Osteoblast (primary cell): ENCODE results near the gene CALR. TPM values are rescaled to one million over a fixed set of nuclear protein-coding genes. Genes with fewer than 3 reads are reported as not detected.

ENCODE experiments used
- DNase-seq: peaks from one replicate; pipeline ENCODE4 v3.0.0; 2011; ENCODE audit warnings: low spot score, mixed read lengths; ENCODE audit not compliant: insufficient read length; ENCODE audit errors: missing footprints
- H2AFZ ChIP-seq: 2 replicates; pipeline ENCODE4 v1.6.0; 2011; ENCODE audit warnings: mild to moderate bottlenecking, low read length
- H3K27ac ChIP-seq: 2 replicates; pipeline ENCODE4 v1.5.1; 2011; ENCODE audit warnings: mild to moderate bottlenecking, low read depth, low read length, moderate library complexity
- H3K27me3 ChIP-seq: 2 replicates; pipeline ENCODE4 v1.6.0; 2012; ENCODE audit warnings: mild to moderate bottlenecking, control low read depth, inconsistent platforms, low read length, moderate library complexity; ENCODE audit not compliant: insufficient read depth
- H3K36me3 ChIP-seq: 2 replicates; pipeline ENCODE4 v1.5.1; 2011; ENCODE audit warnings: mild to moderate bottlenecking, low read length, control low read depth, moderate library complexity; ENCODE audit not compliant: insufficient read depth
- H3K4me1 ChIP-seq: 2 replicates; pipeline ENCODE4 v1.5.1; 2011; ENCODE audit warnings: mild to moderate bottlenecking, low read length, control low read depth, moderate library complexity; ENCODE audit not compliant: insufficient read depth
- H3K4me2 ChIP-seq: 2 replicates; pipeline ENCODE4 v1.6.0; 2011; ENCODE audit warnings: mild to moderate bottlenecking, low read length; ENCODE audit not compliant: insufficient read depth
- H3K4me3 ChIP-seq: fragments of 200-600 bp; sonication (generic); 3 replicates; pipeline ENCODE4 v1.5.1; 2012; ENCODE audit warnings: mild to moderate bottlenecking, low read length, inconsistent platforms; ENCODE audit not compliant: insufficient read depth
- H3K79me2 ChIP-seq: 2 replicates; pipeline ENCODE4 v1.6.0; 2012; ENCODE audit warnings: mild to moderate bottlenecking, low read length, control low read depth, inconsistent platforms; ENCODE audit not compliant: insufficient read depth
- H3K9me3 ChIP-seq: 2 replicates; pipeline ENCODE4 v1.5.1; 2011; ENCODE audit warnings: low read depth, low read length, control low read depth
- H4K20me1 ChIP-seq: 2 replicates; pipeline ENCODE4 v1.6.0; 2012; ENCODE audit warnings: mild to moderate bottlenecking, low read length, control low read depth; ENCODE audit not compliant: insufficient read depth
- total RNA-seq: library from RNA; depleted of rRNA; stranded (reverse); fragments of >200 nt; gene quantifications from 2 replicates; pipeline ENCODE4 v1.2.3, GENCODE V29; 2012
- TF ChIP-seq, protein P1 (sequence below): IDR thresholded peaks from 2 replicates; pipeline ENCODE4 v1.5.1; 2011; ENCODE audit warnings: mild to moderate bottlenecking, low read depth, low read length, moderate library complexity; ENCODE audit errors: extremely low read depth

Gene CALR
- total RNA-seq, 1 donor: 1,685 TPM

DNA sequence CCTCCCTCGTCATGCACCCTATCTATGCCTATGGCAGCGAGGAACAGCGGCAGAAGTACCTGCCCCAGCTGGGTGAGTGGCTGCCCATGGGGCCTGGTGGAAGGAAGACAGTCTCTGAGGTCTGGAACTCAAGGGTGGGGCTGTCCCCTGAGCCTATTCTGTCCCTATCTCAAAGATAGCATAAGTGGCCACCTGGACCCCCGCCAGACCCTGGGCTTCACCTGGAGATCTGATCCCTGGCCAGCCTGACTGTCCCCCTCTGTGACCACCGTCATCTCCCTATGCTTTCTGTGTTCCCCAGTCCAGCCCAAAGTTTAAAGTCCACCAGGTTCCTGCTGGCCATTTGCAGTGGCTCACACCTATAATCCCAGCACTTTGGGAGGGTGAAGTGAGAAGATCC is 44.8 kb upstream of the CALR start:
- Histone ChIP-seq H3K79me2 (peaks cover 10% of the 10 kb centered on the region), H4K20me1 (peaks cover 2% of the 10 kb centered on the region), H3K4me1 (peaks cover 13% of the 10 kb centered on the region), H2AFZ (no peak overlapping the region), H3K4me2 (no peak overlapping the region), H3K27me3 (no peaks in the 10 kb centered on the region), H3K4me3 (no peak overlapping the region), H3K36me3 (peaks cover 19% of the 10 kb centered on the region), H3K9me3 (no peaks in the 10 kb centered on the region), H3K27ac (no peak overlapping the region)
- DNase-seq: no peak
- TF ChIP-seq, protein P1, sequence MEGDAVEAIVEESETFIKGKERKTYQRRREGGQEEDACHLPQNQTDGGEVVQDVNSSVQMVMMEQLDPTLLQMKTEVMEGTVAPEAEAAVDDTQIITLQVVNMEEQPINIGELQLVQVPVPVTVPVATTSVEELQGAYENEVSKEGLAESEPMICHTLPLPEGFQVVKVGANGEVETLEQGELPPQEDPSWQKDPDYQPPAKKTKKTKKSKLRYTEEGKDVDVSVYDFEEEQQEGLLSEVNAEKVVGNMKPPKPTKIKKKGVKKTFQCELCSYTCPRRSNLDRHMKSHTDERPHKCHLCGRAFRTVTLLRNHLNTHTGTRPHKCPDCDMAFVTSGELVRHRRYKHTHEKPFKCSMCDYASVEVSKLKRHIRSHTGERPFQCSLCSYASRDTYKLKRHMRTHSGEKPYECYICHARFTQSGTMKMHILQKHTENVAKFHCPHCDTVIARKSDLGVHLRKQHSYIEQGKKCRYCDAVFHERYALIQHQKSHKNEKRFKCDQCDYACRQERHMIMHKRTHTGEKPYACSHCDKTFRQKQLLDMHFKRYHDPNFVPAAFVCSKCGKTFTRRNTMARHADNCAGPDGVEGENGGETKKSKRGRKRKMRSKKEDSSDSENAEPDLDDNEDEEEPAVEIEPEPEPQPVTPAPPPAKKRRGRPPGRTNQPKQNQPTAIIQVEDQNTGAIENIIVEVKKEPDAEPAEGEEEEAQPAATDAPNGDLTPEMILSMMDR: no peak

DNA sequence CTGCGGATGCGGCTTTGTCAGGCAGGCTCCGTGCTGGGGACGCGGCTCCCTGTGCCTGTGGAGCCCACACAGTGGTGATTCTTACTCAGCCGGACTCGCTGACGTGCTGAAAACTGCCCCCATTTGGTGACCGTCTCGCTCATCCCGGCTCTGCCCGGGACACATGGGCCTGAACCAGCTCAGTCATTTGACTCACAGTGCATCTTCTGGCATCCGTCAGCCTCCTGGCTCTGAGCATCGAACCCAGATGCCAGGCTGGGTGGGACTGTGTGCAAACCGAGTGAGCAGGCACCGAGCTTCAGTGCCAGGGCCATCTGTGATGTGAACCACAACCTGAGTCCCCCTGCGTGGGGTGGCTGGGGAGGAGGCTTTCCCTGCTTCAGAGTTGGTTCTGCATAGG is 41.9 kb upstream of the CALR start:
- no peak overlapping the region for H3K27ac ChIP-seq
- peaks cover 7% of the 10 kb centered on the region for H3K4me1 ChIP-seq
- no peaks in the 10 kb centered on the region for H3K9me3 ChIP-seq
- H3K36me3 ChIP-seq: peaks cover 19% of the 10 kb centered on the region
- no peaks in the 10 kb centered on the region for H3K27me3 ChIP-seq
- H4K20me1 ChIP-seq: peaks cover under 1% of the 10 kb centered on the region
- H3K4me3 ChIP-seq: no peak overlapping the region
- no peak overlapping the region for H3K4me2 ChIP-seq
- DNase-seq: peak; percentile 26
- TF ChIP-seq, protein P1: no peak
- no peak overlapping the region for H2AFZ ChIP-seq
- H3K79me2 ChIP-seq: peaks cover 6% of the 10 kb centered on the region

DNA sequence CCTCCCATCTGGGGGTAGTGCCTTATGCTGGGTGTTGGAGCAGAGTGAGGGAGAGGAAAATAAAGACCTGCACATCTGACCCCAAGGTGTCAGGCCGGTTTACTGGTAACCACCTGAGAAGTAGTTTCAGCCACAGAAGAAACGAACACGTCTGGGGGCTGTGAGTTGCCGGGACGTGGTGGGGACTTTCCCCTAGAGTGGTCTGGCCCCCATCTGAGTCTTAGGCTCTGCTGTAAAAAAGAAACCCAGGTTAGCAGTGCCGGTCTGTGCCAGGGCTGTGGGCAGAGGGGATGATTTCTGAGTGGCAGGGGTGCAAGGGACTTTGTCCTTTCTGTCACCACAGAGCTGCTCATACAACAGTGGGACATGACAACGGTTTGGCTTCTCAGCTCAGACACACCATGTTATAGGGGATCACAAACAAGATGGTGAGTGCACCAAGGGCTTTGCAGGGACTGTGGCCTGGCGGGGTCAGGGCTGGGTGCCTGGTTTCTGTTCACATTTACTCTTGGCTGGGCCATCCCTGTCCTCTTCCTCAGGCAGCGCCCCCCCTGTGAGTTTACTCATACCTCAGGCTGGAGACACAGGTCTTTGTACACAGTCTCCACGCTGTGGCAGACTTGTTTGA is 38.4 kb upstream of the CALR start:
- Histone ChIP-seq H3K27me3 (no peaks in the 10 kb centered on the region), H4K20me1 (no peaks in the 10 kb centered on the region), H3K4me2 (no peak overlapping the region), H3K27ac (no peak overlapping the region), H3K9me3 (no peaks in the 10 kb centered on the region), H3K4me1 (no peaks in the 10 kb centered on the region), H2AFZ (no peak overlapping the region), H3K79me2 (no peaks in the 10 kb centered on the region), H3K4me3 (no peak overlapping the region), H3K36me3 (peaks cover 9% of the 10 kb centered on the region)
- DNase-seq: peak; percentile 21
- TF ChIP-seq, protein P1: no peak

DNA sequence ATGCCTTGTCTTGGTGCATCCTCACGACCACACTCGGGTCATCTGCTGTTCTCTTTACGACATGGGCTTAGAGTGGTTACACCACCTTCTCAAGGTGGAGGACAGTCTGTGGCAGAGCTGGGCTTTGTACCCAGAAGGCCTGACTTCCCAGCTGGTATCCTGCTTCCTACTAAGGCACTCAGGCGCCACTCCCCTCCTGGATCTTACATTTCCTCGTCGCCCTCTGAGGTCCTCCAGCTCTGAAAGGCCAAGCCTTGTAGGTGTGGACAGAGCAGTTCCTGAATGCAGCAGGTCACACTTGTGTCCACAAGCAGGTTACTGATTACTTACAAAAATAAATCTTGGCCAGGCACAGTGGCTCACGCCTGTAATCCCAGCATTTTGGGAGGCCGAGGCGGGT is 31.2 kb upstream of the CALR start:
- Histone ChIP-seq H3K27me3 (no peaks in the 10 kb centered on the region), H3K4me3 (no peak overlapping the region), H3K4me2 (no peak overlapping the region), H3K79me2 (no peaks in the 10 kb centered on the region), H3K9me3 (no peaks in the 10 kb centered on the region), H3K27ac (no peak overlapping the region), H3K4me1 (no peaks in the 10 kb centered on the region), H4K20me1 (no peaks in the 10 kb centered on the region), H3K36me3 (no peaks in the 10 kb centered on the region), H2AFZ (no peak overlapping the region)
- TF ChIP-seq, protein P1: no peak
- peak; percentile 54 for DNase-seq
